ENCODE results near the gene NR1H4. TPM values are rescaled to one million over a fixed set of nuclear protein-coding genes. Genes with fewer than 3 reads are reported as not detected.

NR1H4 gene
- total RNA-seq, 1 experiment from 2014 or later, result not detected

GRCh38 chr12:100512692-100513091 is 39.0 kb downstream of the NR1H4 start:
- H3K4me3 ChIP-seq (ENCODE audit: insufficient read depth, low read depth, low read length), result no peak overlapping the region
- no peak for DNase-seq

DNA sequence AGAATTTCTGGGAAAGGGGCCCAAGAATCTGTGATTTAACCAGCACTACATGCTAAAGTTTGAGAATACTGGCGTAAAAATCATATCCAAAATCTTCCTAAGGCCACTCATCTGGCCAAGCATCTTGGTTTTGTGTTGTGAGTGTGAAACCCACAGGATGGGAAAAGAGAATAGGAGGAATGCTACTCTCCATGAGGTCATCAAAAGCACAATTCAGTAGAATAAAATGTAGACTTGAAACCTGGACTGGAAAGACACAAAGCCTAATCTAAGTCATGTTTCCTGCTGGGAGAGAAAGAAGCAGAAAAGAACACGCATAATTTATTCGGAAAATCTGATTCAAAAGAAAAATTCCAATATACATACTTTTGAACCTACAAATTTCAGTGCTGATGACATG is 42.3 kb downstream of the NR1H4 start:
- Histone ChIP-seq H3K4me3 (ENCODE audit: insufficient read depth, low read depth, low read length) (no peak overlapping the region), H3K36me3 (replicated peaks; ENCODE audit: control insufficient read depth, insufficient read depth, low read length) (no peaks in the 10 kb centered on the region), H3K27me3 (ENCODE audit: control insufficient read depth, insufficient read depth, low read length) (no peaks in the 10 kb centered on the region)
- no peak for DNase-seq

More at GRCh38 chr12:100512692-100513091, 39.0 kb downstream of the NR1H4 start:
- Histone ChIP-seq H3K36me3 (replicated peaks; ENCODE audit: control insufficient read depth, insufficient read depth, low read length) (no peaks in the 10 kb centered on the region), H3K27me3 (ENCODE audit: control insufficient read depth, insufficient read depth, low read length) (no peaks in the 10 kb centered on the region)

- Histone ChIP-seq H3K4me3 (ENCODE audit: insufficient read depth, low read depth, low read length) (no peak overlapping the region), H3K36me3 (replicated peaks; ENCODE audit: control insufficient read depth, insufficient read depth, low read length) (no peaks in the 10 kb centered on the region), H3K27me3 (ENCODE audit: control insufficient read depth, insufficient read depth, low read length) (no peaks in the 10 kb centered on the region)
- no peak for DNase-seq
Observed at GRCh38 chr12:100518376-100518775, 44.7 kb downstream of the NR1H4 start.

GRCh38 chr12:100520048-100520769 is 46.5 kb downstream of the NR1H4 start:
- no peak for DNase-seq
- no peaks in the 10 kb centered on the region for H3K27me3 ChIP-seq (ENCODE audit: control insufficient read depth, insufficient read depth, low read length)
- no peak overlapping the region for H3K4me3 ChIP-seq (ENCODE audit: insufficient read depth, low read depth, low read length)
- no peaks in the 10 kb centered on the region for H3K36me3 ChIP-seq (replicated peaks; ENCODE audit: control insufficient read depth, insufficient read depth, low read length)

GRCh38 chr12:100521958-100522357 is 48.3 kb downstream of the NR1H4 start:
- no peak for DNase-seq
- Histone ChIP-seq H3K27me3 (ENCODE audit: control insufficient read depth, insufficient read depth, low read length) (no peaks in the 10 kb centered on the region), H3K36me3 (replicated peaks; ENCODE audit: control insufficient read depth, insufficient read depth, low read length) (no peaks in the 10 kb centered on the region), H3K4me3 (ENCODE audit: insufficient read depth, low read depth, low read length) (no peak overlapping the region)

DNA sequence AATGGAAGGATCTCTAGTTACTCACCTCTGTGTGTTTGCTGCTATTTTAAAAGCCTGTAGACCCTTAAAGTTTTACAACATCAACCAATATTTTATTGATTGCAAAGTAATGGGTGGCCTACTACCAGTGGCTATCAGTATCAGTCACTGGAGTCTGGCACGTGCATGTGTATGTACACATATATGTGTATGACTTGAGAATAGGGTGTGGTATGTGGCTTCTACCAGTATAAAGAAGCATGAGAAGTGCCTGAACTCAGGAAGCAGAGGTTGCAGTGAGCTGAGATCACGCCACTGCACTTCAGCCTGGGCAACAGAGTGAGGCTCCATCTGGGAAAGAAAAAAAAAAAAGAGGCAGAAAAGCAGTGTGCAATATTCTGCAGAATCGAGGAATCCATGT is 54.4 kb downstream of the NR1H4 start:
- Histone ChIP-seq H3K4me3 (ENCODE audit: insufficient read depth, low read depth, low read length) (no peak overlapping the region), H3K27me3 (ENCODE audit: control insufficient read depth, insufficient read depth, low read length) (no peaks in the 10 kb centered on the region), H3K36me3 (replicated peaks; ENCODE audit: control insufficient read depth, insufficient read depth, low read length) (no peaks in the 10 kb centered on the region)
- no peak for DNase-seq

DNA sequence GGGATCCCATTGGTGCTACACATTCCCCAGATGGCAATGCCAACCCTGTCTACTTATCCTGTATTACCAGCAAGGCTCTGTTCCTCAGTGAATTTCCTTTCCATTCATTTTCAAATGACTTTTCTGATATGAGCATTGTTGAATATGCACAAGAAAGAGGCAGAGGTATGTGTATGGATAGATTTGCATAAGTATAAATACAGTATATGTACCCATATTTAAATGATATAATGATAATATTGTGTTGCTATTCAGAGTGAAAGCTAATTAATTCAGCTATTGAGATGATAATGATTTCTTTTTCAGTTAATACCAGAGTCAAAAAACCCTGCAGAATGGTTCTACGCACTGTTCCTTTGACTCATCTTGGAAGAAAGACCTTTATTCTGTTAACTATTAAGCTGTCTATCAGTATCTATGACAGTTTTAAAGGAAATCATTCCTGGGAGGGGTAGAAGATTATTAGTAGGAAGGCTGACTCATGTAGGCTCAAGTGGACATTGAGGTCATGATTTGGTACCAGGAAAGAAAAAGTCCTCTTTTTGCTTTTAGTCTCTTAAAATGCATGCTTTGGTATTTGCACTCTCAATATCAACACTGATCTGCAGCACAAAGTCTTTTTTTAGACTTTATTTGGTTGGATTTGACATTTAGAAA is 54.9 kb downstream of the NR1H4 start:
- DNase-seq, result no peak
- no peaks in the 10 kb centered on the region for H3K27me3 ChIP-seq (ENCODE audit: control insufficient read depth, insufficient read depth, low read length)

DNA sequence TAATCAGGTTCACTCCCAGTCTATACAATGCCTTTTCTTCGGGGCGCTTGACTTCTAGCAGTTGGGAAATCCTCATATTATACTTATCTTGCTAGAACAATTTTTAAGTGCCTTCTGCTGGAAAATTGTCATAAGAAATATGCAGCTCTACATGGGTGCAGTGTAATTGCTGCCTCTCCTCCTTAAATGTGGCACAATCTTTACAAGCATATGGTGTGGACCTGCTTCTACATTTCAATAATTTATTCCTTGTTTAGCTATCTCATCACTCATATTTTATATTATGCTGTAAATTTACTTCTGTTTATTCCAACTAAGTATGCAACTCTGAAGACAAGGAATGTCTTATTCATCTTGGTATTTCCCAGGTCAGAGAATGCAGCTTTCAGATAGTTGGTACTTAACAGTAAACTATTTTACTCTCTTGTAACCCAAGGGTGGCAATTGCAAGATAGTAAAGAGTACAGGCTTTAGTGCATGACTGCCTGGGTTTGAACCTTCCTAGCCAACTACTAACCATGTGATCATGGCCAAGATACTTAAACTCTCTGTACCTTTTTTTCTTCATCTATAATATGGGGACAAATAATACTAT is 56.2 kb downstream of the NR1H4 start:
- DNase-seq, result no peak
- Histone ChIP-seq H3K27me3 (ENCODE audit: control insufficient read depth, insufficient read depth, low read length) (no peaks in the 10 kb centered on the region), H3K36me3 (replicated peaks; ENCODE audit: control insufficient read depth, insufficient read depth, low read length) (no peaks in the 10 kb centered on the region), H3K4me3 (ENCODE audit: insufficient read depth, low read depth, low read length) (no peak overlapping the region)

More for the DNA sequence above, 54.9 kb downstream of the NR1H4 start:
- no peaks in the 10 kb centered on the region for H3K36me3 ChIP-seq (replicated peaks; ENCODE audit: control insufficient read depth, insufficient read depth, low read length)
- H3K4me3 ChIP-seq (ENCODE audit: insufficient read depth, low read depth, low read length), result no peak overlapping the region

GRCh38 chr12:100533376-100533775 is 59.7 kb downstream of the NR1H4 start:
- Histone ChIP-seq H3K4me3 (ENCODE audit: insufficient read depth, low read depth, low read length) (no peak overlapping the region), H3K27me3 (ENCODE audit: control insufficient read depth, insufficient read depth, low read length) (no peaks in the 10 kb centered on the region), H3K36me3 (replicated peaks; ENCODE audit: control insufficient read depth, insufficient read depth, low read length) (no peaks in the 10 kb centered on the region)
- DNase-seq, result no peak

DNA sequence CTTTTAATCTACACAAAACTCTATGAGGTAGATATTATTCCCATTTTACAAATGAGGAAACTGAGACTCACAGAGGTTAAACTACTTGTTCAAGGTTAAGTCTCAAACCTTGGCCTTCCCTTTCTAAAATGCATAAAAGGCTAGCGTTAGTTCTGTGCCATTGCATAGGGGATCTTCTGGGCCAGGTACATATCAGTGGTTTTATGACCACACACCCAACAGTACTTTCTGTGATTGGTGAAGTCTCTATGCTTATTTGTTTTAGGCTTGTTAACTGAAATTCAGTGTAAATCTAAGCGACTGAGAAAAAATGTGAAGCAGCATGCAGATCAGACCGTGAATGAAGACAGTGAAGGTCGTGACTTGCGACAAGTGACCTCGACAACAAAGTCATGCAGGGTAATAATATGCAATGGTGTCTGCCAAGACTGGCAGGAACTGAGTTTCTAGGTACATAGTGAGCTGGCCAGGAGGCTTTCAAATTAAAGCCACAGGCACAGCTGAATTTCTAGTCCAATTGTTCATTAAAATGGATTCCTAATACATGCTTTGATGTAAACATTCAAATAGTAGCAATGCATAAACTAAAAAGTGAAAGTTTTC is 61.1 kb downstream of the NR1H4 start:
- DNase-seq, result no peak
- H3K4me3 ChIP-seq (ENCODE audit: insufficient read depth, low read depth, low read length), result no peak overlapping the region

GRCh38 chr12:100539202-100539601 is 65.5 kb downstream of the NR1H4 start:
- Histone ChIP-seq H3K4me3 (ENCODE audit: insufficient read depth, low read depth, low read length) (no peak overlapping the region), H3K36me3 (replicated peaks; ENCODE audit: control insufficient read depth, insufficient read depth, low read length) (no peaks in the 10 kb centered on the region), H3K27me3 (ENCODE audit: control insufficient read depth, insufficient read depth, low read length) (no peaks in the 10 kb centered on the region)
- peak; percentile 46 for DNase-seq

More for the DNA sequence above, 61.1 kb downstream of the NR1H4 start:
- no peaks in the 10 kb centered on the region for H3K36me3 ChIP-seq (replicated peaks; ENCODE audit: control insufficient read depth, insufficient read depth, low read length)
- H3K27me3 ChIP-seq (ENCODE audit: control insufficient read depth, insufficient read depth, low read length), result no peaks in the 10 kb centered on the region

DNA sequence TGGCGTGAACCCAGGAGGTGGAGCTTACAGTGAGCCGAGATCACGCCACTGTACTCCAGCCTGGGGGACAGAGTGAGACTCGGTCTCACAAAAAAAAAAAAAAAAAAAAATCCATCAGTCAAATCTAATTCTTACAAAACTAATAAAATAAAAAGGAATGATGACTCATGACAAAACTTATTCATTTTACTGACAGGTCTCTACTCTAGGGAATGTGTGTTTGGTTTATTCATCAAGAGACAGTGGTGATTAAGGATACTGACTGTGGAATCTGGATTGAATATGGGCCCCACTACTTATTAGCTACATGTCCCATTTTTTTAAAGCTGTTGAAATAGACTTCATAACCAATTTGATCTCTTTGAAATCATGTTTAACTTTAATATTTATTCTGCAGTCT is 70.5 kb downstream of the NR1H4 start:
- Histone ChIP-seq H3K36me3 (replicated peaks; ENCODE audit: control insufficient read depth, insufficient read depth, low read length) (no peaks in the 10 kb centered on the region), H3K4me3 (ENCODE audit: insufficient read depth, low read depth, low read length) (no peak overlapping the region), H3K27me3 (ENCODE audit: control insufficient read depth, insufficient read depth, low read length) (no peaks in the 10 kb centered on the region)
- DNase-seq, result no peak

GRCh38 chr12:100545092-100545491 is 71.4 kb downstream of the NR1H4 start:
- DNase-seq, result no peak
- no peaks in the 10 kb centered on the region for H3K36me3 ChIP-seq (replicated peaks; ENCODE audit: control insufficient read depth, insufficient read depth, low read length)
- H3K4me3 ChIP-seq (ENCODE audit: insufficient read depth, low read depth, low read length), result no peak overlapping the region
- H3K27me3 ChIP-seq (ENCODE audit: control insufficient read depth, insufficient read depth, low read length), result no peaks in the 10 kb centered on the region

DNA sequence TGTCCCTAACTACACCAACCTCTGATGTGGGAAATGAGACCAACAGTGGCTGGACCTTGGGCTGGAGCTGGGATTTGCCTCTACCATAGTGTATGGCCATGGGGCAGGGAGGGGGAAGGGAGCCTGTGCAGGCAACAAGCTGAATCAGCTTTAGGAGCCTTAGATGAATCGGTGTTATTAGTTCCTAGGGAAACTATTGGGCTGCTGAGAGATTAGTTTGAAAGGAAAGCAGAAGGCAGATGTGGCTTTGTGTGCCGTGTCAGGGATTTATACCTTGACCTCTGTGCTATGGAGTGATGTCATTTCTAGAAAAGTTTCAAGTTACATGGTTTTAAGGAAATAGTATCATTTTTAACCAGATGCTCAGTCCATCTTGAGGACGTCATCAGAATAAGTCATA is 80.3 kb downstream of the NR1H4 start:
- H3K4me3 ChIP-seq (ENCODE audit: insufficient read depth, low read depth, low read length), result no peak overlapping the region
- no peaks in the 10 kb centered on the region for H3K27me3 ChIP-seq (ENCODE audit: control insufficient read depth, insufficient read depth, low read length)
- no peak for DNase-seq
- no peaks in the 10 kb centered on the region for H3K36me3 ChIP-seq (replicated peaks; ENCODE audit: control insufficient read depth, insufficient read depth, low read length)

GRCh38 chr12:100554608-100555077 is 81.0 kb downstream of the NR1H4 start:
- DNase-seq, result peak; percentile 69
- Histone ChIP-seq H3K36me3 (replicated peaks; ENCODE audit: control insufficient read depth, insufficient read depth, low read length) (no peaks in the 10 kb centered on the region), H3K27me3 (ENCODE audit: control insufficient read depth, insufficient read depth, low read length) (no peaks in the 10 kb centered on the region), H3K4me3 (ENCODE audit: insufficient read depth, low read depth, low read length) (no peak overlapping the region)

Measured in H7 (cell line).